H1 (cell line): ENCODE data around the gene LEKR1.
"Not testable (repeated sequence)": the region's sequence is repeated elsewhere in the genome, so short reads cannot be mapped to it uniquely, and the experiment has no call there.

Experiments
- CREB1 ChIP-seq: IDR thresholded peaks from 2 replicates; pipeline ENCODE4 v1.6.1; 2012; ENCODE audit warnings: inconsistent platforms
- POLR2A ChIP-seq, 2 experiments: IDR thresholded peaks; 1 replicate in 1 of 2; 2 replicates in 1 of 2; pipeline ENCODE4 v1.6.1; 2011; ENCODE audit warnings: low read depth in 2 of 2, low read length in 2 of 2, mild to moderate bottlenecking in 2 of 2; ENCODE audit errors: control extremely low read depth in 1 of 2
- POLR2AphosphoS5 ChIP-seq: IDR thresholded peaks from 2 replicates; pipeline ENCODE4 v1.6.1; 2011; ENCODE audit warnings: low read depth, low read length
- SP2 ChIP-seq: IDR thresholded peaks from 2 replicates; pipeline ENCODE4 v1.6.1; 2012; ENCODE audit warnings: mild to moderate bottlenecking, low read length, inconsistent platforms
- TAF1 ChIP-seq: IDR thresholded peaks from 2 replicates; pipeline ENCODE4 v1.6.1; 2011; ENCODE audit warnings: mild to moderate bottlenecking, low read depth, low read length
- YY1 ChIP-seq: IDR thresholded peaks from 2 replicates; pipeline ENCODE4 v1.6.1; 2011; ENCODE audit warnings: low read depth, mild to moderate bottlenecking, low read length
- TF ChIP-seq, protein P1 (sequence below), 3 experiments: IDR thresholded peaks; 1 replicate in 2 of 3; 2 replicates in 1 of 3; pipeline versions ENCODE4 v1.5.1 to v1.6.1; 2011; ENCODE audit warnings: low read length in 3 of 3, mild to moderate bottlenecking in 3 of 3, inconsistent platforms in 2 of 3, low read depth in 1 of 3, moderate library complexity in 1 of 3; ENCODE audit not compliant: insufficient read depth in 1 of 3; ENCODE audit errors: control extremely low read depth in 1 of 3

DNA sequence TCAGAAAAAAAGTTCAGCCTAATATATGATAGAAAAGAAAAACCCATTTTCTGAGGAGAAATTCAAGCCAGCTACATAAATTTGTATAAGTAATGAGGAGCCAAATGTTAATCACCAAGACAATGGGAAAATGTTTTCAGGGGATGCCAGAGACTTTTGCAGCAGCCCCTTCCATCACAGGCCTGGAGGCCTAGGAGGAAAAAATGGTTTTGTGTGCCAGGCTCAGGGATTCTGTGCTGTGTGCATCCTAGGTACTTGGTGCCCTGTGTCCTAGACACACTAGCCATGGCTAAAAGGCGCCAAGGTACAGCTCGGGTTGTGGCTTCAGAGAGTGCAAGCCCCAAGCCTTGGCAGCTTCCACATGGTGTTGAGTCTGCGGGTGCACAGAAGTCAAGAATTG is 53.3 kb downstream of the LEKR1 start:
- not testable (repeated sequence) for TF ChIP-seq POLR2AphosphoS5; CREB1; POLR2A (IDR thresholded peaks at IDR 0.05; ENCODE audit: control extremely low read depth in 1 of 2, low read depth in 2 of 2, low read length in 2 of 2); YY1; TAF1; SP2
- TF ChIP-seq, protein P1, sequence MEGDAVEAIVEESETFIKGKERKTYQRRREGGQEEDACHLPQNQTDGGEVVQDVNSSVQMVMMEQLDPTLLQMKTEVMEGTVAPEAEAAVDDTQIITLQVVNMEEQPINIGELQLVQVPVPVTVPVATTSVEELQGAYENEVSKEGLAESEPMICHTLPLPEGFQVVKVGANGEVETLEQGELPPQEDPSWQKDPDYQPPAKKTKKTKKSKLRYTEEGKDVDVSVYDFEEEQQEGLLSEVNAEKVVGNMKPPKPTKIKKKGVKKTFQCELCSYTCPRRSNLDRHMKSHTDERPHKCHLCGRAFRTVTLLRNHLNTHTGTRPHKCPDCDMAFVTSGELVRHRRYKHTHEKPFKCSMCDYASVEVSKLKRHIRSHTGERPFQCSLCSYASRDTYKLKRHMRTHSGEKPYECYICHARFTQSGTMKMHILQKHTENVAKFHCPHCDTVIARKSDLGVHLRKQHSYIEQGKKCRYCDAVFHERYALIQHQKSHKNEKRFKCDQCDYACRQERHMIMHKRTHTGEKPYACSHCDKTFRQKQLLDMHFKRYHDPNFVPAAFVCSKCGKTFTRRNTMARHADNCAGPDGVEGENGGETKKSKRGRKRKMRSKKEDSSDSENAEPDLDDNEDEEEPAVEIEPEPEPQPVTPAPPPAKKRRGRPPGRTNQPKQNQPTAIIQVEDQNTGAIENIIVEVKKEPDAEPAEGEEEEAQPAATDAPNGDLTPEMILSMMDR (IDR thresholded peaks at IDR 0.05; ENCODE audit: control extremely low read depth in 1 of 3, insufficient read depth in 1 of 3, low read depth in 1 of 3, low read length in 3 of 3), result not testable (repeated sequence)
